Keratinocyte (primary cell): ENCODE data around the gene ATE1.

Source experiments
- EZH2 ChIP-seq: IDR thresholded peaks from one replicate; pipeline ENCODE4 v1.6.1; 2012; ENCODE audit warnings: inconsistent platforms, mild to moderate bottlenecking, low read length, moderate library complexity
- TF ChIP-seq, protein P1 (sequence below), 3 experiments: IDR thresholded peaks in 1 of 3; conservative IDR thresholded peaks in 1 of 3; optimal IDR thresholded peaks in 1 of 3; 2 replicates in 2 of 3; 3 replicates in 1 of 3; pipeline versions ENCODE3 to v1.5.1; 2011; ENCODE audit warnings: low read length in 3 of 3, mild to moderate bottlenecking in 3 of 3, moderate library complexity in 2 of 3, control low read depth in 1 of 3, inconsistent platforms in 1 of 3; ENCODE audit not compliant: insufficient read depth in 2 of 3; ENCODE audit errors: extremely low read depth in 1 of 3

- TF ChIP-seq, protein P1, sequence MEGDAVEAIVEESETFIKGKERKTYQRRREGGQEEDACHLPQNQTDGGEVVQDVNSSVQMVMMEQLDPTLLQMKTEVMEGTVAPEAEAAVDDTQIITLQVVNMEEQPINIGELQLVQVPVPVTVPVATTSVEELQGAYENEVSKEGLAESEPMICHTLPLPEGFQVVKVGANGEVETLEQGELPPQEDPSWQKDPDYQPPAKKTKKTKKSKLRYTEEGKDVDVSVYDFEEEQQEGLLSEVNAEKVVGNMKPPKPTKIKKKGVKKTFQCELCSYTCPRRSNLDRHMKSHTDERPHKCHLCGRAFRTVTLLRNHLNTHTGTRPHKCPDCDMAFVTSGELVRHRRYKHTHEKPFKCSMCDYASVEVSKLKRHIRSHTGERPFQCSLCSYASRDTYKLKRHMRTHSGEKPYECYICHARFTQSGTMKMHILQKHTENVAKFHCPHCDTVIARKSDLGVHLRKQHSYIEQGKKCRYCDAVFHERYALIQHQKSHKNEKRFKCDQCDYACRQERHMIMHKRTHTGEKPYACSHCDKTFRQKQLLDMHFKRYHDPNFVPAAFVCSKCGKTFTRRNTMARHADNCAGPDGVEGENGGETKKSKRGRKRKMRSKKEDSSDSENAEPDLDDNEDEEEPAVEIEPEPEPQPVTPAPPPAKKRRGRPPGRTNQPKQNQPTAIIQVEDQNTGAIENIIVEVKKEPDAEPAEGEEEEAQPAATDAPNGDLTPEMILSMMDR (optimal IDR thresholded peaks at IDR 0.05 in 1 of 3, IDR thresholded peaks at IDR 0.05 in 1 of 3, conservative IDR thresholded peaks at IDR 0.05 in 1 of 3; ENCODE audit: extremely low read depth in 1 of 3, insufficient read depth in 2 of 3, low read length in 3 of 3): peak; percentile 27 to 43 (median 37)
- TF ChIP-seq EZH2: no peak
Measured at GRCh38 chr10:121753726-121754476, 173.9 kb downstream of the ATE1 start.
